H1 (cell line): Measurements from ENCODE around the gene MGAT5.

Experiments used
- EP300 ChIP-seq, 2 experiments: IDR thresholded peaks; 1 replicate in 1 of 2; 2 replicates in 1 of 2; pipeline ENCODE4 v1.6.1; 2011 to 2012; ENCODE audit warnings: low read depth in 2 of 2, low read length in 2 of 2, mild to moderate bottlenecking in 2 of 2, borderline replicate concordance in 1 of 2, inconsistent platforms in 1 of 2, moderate library complexity in 1 of 2
- POLR2AphosphoS5 ChIP-seq: IDR thresholded peaks from 2 replicates; pipeline ENCODE4 v1.6.1; 2011; ENCODE audit warnings: low read depth, low read length

- TF ChIP-seq POLR2AphosphoS5 (no peak), EP300 (IDR thresholded peaks at IDR 0.05; ENCODE audit: borderline replicate concordance in 1 of 2, low read depth in 2 of 2, low read length in 2 of 2) (no peak)
These were observed 238.0 kb downstream of the MGAT5 start for GRCh38 chr2:134491771-134492441.
